K562 (cell line): ENCODE results near the gene HDAC7. TPM values are rescaled to one million over a fixed set of nuclear protein-coding genes. Genes with fewer than 3 reads are reported as not detected.

ENCODE experiments used
- ESRRA ChIP-seq: fragments of 450-650 bp; IDR thresholded peaks from 2 replicates; pipeline ENCODE4 v1.6.1; 2014; ENCODE audit warnings: low read depth, mild to moderate bottlenecking, moderate library complexity, borderline replicate concordance
- GTF2F1 ChIP-seq: IDR thresholded peaks from 2 replicates; pipeline ENCODE4 v1.6.1; 2011; ENCODE audit warnings: low read depth, low read length, improper control_type of control experiment
- LCOR ChIP-seq: sonication (generic); formaldehyde crosslinking; IDR thresholded peaks from 2 replicates; pipeline ENCODE4 v1.8.0; 2022; ENCODE audit warnings: mild to moderate bottlenecking, missing genetic modification reagents
- NELFE ChIP-seq: IDR thresholded peaks from 2 replicates; pipeline ENCODE4 v1.6.1; 2011; ENCODE audit warnings: mild to moderate bottlenecking; ENCODE audit not compliant: insufficient read depth, insufficient read length
- ZNF175 ChIP-seq: fragments of 200-800 bp; sonication (Bioruptor generic); IDR thresholded peaks from 2 replicates; pipeline ENCODE4 v1.6.1; 2016; ENCODE audit warnings: low read depth, mild to moderate bottlenecking, missing genetic modification characterization, missing compliant biosample characterization
- polyA plus RNA-seq, 8 experiments: library from polyadenylated mRNA; depleted of rRNA in 4 of 8; stranded (reverse) in 5 of 8; unstranded in 3 of 8; fragments of >200 nt; fragmentation: Nextera tagmentation in 2 of 8; fragmentation: Illumina TruSeq in 1 of 8; extraction: Ambion mirVana in 2 of 8; extraction: Trizol in 1 of 8; gene quantifications; 2 replicates each; pipeline versions ENCODE4 v1.2.1 to v1.2.3, GENCODE V29; 2011 to 2014; ENCODE audit warnings: inconsistent platforms in 1 of 8, missing spikeins in 1 of 8
- total RNA-seq, 7 experiments: library from RNA; depleted of rRNA in 6 of 7; stranded (reverse); fragments of >200 nt in 6 of 7; fragmentation: Illumina TruSeq in 2 of 7; extraction: Trizol in 2 of 7; gene quantifications; 2 replicates each; pipeline versions ENCODE4 v1.2.1 to v1.2.3, GENCODE V29; 2011 to 2021; ENCODE audit warnings: low replicate concordance in 1 of 7
- TF ChIP-seq, protein P1 (sequence below): sonication (generic); formaldehyde crosslinking; IDR thresholded peaks from 2 replicates; pipeline ENCODE4 v1.8.0; 2022; ENCODE audit warnings: missing genetic modification reagents, mild to moderate bottlenecking, borderline replicate concordance
- TF ChIP-seq, protein P2 (sequence below): IDR thresholded peaks from 2 replicates; pipeline ENCODE4 v1.6.1; 2012; ENCODE audit warnings: low read depth, low read length, improper control_type of control experiment, borderline replicate concordance
- TF ChIP-seq, protein P3 (sequence below): IDR thresholded peaks from 3 replicates; pipeline ENCODE4 v1.6.1; 2011; ENCODE audit warnings: borderline replicate concordance, mild to moderate bottlenecking, moderate library complexity; ENCODE audit not compliant: insufficient read length; ENCODE audit errors: extremely low read depth
- TF ChIP-seq, protein P4 (sequence below): fragments of 450-650 bp; IDR thresholded peaks from 2 replicates; pipeline ENCODE4 v1.6.1; 2016; ENCODE audit warnings: mild to moderate bottlenecking, moderate library complexity

HDAC7 gene
- total and polyA plus RNA-seq, 9 of the 15 experiments (the other 6 are each of a cell fraction or from before 2014, with no cell fraction given), result 2.5 to 129 (median 31.1) TPM

DNA sequence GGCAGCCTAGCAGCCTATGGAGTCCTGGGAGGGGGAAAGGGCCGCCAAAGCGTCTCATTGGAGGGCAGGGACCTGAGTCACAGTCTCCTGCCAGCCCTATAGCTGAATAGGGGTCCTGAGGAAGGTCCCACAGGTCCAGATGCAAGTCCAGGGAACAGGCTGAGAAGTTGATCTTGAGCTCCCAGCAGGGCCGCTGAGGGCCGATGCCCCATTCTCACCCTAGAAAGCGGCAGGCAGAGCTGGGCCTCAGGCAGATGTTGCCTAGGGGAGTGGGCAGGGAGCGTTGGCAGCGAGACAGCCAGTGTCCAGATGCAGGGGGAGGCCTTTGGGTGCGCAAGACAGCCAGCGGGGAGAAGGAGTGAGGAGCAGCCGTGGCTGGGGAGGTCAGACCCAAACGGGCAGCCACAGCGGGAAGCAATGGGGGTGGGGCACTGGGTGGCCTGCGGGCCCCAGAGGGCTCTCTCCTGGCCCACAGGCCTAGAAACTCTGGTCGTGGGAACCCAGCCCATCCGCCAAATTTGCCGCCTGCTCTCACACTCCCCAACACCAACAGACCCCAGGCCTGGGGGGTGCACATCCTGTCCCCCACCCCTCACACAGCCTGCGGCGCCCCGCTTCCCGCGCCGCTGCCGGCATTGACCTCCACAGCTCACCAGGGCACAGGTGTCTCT is 1.1 kb downstream of the HDAC7 start (continued):
- TF ChIP-seq, protein P1, sequence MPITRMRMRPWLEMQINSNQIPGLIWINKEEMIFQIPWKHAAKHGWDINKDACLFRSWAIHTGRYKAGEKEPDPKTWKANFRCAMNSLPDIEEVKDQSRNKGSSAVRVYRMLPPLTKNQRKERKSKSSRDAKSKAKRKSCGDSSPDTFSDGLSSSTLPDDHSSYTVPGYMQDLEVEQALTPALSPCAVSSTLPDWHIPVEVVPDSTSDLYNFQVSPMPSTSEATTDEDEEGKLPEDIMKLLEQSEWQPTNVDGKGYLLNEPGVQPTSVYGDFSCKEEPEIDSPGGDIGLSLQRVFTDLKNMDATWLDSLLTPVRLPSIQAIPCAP, result no peak
- no peak for TF ChIP-seq GTF2F1
- TF ChIP-seq, protein P2, sequence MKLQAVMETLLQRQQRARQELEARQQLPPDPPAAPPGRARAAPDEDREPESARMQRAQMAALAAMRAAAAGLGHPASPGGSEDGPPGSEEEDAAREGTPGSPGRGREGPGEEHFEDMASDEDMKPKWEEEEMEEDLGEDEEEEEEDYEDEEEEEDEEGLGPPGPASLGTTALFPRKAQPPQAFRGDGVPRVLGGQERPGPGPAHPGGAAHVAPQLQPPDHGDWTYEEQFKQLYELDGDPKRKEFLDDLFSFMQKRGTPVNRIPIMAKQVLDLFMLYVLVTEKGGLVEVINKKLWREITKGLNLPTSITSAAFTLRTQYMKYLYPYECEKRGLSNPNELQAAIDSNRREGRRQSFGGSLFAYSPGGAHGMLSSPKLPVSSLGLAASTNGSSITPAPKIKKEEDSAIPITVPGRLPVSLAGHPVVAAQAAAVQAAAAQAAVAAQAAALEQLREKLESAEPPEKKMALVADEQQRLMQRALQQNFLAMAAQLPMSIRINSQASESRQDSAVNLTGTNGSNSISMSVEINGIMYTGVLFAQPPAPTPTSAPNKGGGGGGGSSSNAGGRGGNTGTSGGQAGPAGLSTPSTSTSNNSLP, result no peak
- TF ChIP-seq, protein P3, sequence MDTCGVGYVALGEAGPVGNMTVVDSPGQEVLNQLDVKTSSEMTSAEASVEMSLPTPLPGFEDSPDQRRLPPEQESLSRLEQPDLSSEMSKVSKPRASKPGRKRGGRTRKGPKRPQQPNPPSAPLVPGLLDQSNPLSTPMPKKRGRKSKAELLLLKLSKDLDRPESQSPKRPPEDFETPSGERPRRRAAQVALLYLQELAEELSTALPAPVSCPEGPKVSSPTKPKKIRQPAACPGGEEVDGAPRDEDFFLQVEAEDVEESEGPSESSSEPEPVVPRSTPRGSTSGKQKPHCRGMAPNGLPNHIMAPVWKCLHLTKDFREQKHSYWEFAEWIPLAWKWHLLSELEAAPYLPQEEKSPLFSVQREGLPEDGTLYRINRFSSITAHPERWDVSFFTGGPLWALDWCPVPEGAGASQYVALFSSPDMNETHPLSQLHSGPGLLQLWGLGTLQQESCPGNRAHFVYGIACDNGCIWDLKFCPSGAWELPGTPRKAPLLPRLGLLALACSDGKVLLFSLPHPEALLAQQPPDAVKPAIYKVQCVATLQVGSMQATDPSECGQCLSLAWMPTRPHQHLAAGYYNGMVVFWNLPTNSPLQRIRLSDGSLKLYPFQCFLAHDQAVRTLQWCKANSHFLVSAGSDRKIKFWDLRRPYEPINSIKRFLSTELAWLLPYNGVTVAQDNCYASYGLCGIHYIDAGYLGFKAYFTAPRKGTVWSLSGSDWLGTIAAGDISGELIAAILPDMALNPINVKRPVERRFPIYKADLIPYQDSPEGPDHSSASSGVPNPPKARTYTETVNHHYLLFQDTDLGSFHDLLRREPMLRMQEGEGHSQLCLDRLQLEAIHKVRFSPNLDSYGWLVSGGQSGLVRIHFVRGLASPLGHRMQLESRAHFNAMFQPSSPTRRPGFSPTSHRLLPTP, result no peak
- no peak for TF ChIP-seq ESRRA
- no peak for TF ChIP-seq ZNF175 (CRISPR knock-in tag)
- no peak for TF ChIP-seq NELFE
- TF ChIP-seq, protein P4, sequence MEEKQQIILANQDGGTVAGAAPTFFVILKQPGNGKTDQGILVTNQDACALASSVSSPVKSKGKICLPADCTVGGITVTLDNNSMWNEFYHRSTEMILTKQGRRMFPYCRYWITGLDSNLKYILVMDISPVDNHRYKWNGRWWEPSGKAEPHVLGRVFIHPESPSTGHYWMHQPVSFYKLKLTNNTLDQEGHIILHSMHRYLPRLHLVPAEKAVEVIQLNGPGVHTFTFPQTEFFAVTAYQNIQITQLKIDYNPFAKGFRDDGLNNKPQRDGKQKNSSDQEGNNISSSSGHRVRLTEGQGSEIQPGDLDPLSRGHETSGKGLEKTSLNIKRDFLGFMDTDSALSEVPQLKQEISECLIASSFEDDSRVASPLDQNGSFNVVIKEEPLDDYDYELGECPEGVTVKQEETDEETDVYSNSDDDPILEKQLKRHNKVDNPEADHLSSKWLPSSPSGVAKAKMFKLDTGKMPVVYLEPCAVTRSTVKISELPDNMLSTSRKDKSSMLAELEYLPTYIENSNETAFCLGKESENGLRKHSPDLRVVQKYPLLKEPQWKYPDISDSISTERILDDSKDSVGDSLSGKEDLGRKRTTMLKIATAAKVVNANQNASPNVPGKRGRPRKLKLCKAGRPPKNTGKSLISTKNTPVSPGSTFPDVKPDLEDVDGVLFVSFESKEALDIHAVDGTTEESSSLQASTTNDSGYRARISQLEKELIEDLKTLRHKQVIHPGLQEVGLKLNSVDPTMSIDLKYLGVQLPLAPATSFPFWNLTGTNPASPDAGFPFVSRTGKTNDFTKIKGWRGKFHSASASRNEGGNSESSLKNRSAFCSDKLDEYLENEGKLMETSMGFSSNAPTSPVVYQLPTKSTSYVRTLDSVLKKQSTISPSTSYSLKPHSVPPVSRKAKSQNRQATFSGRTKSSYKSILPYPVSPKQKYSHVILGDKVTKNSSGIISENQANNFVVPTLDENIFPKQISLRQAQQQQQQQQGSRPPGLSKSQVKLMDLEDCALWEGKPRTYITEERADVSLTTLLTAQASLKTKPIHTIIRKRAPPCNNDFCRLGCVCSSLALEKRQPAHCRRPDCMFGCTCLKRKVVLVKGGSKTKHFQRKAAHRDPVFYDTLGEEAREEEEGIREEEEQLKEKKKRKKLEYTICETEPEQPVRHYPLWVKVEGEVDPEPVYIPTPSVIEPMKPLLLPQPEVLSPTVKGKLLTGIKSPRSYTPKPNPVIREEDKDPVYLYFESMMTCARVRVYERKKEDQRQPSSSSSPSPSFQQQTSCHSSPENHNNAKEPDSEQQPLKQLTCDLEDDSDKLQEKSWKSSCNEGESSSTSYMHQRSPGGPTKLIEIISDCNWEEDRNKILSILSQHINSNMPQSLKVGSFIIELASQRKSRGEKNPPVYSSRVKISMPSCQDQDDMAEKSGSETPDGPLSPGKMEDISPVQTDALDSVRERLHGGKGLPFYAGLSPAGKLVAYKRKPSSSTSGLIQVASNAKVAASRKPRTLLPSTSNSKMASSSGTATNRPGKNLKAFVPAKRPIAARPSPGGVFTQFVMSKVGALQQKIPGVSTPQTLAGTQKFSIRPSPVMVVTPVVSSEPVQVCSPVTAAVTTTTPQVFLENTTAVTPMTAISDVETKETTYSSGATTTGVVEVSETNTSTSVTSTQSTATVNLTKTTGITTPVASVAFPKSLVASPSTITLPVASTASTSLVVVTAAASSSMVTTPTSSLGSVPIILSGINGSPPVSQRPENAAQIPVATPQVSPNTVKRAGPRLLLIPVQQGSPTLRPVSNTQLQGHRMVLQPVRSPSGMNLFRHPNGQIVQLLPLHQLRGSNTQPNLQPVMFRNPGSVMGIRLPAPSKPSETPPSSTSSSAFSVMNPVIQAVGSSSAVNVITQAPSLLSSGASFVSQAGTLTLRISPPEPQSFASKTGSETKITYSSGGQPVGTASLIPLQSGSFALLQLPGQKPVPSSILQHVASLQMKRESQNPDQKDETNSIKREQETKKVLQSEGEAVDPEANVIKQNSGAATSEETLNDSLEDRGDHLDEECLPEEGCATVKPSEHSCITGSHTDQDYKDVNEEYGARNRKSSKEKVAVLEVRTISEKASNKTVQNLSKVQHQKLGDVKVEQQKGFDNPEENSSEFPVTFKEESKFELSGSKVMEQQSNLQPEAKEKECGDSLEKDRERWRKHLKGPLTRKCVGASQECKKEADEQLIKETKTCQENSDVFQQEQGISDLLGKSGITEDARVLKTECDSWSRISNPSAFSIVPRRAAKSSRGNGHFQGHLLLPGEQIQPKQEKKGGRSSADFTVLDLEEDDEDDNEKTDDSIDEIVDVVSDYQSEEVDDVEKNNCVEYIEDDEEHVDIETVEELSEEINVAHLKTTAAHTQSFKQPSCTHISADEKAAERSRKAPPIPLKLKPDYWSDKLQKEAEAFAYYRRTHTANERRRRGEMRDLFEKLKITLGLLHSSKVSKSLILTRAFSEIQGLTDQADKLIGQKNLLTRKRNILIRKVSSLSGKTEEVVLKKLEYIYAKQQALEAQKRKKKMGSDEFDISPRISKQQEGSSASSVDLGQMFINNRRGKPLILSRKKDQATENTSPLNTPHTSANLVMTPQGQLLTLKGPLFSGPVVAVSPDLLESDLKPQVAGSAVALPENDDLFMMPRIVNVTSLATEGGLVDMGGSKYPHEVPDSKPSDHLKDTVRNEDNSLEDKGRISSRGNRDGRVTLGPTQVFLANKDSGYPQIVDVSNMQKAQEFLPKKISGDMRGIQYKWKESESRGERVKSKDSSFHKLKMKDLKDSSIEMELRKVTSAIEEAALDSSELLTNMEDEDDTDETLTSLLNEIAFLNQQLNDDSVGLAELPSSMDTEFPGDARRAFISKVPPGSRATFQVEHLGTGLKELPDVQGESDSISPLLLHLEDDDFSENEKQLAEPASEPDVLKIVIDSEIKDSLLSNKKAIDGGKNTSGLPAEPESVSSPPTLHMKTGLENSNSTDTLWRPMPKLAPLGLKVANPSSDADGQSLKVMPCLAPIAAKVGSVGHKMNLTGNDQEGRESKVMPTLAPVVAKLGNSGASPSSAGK, result no peak
- no peak for TF ChIP-seq LCOR (CRISPR knock-in tag)
